ENCODE measurements around the gene COL4A6. TPM values are rescaled to one million over a fixed set of nuclear protein-coding genes. Genes with fewer than 3 reads are reported as not detected.

The COL4A6 gene
- total RNA-seq, 1 experiment from 2014 or later = 2.4 TPM

- no TSS peak for BruUV-seq (replicated peaks)
- Histone ChIP-seq H3K4me2 (ENCODE audit: low read length) (no peak overlapping the region), H3K27ac (ENCODE audit: low read depth, low read length) (no peak overlapping the region), H4K20me1 (ENCODE audit: insufficient read depth) (no peaks in the 10 kb centered on the region), H3K9me2 (ENCODE audit: insufficient read depth) (no peaks in the 10 kb centered on the region), H3K4me1 (ENCODE audit: control insufficient read depth in 1 of 2, insufficient read depth in 2 of 2, low read length in 2 of 2) (no peaks in the 10 kb centered on the region), H2AFZ (ENCODE audit: low read depth, low read length, poor library complexity, severe bottlenecking) (no peak overlapping the region), H3K4me3 (replicated peaks in 1 of 2; ENCODE audit: low read depth in 1 of 2, low read length in 2 of 2) (no peak overlapping the region), H3K9ac (ENCODE audit: low read length) (no peak overlapping the region), H3K36me3 (ENCODE audit: control insufficient read depth in 1 of 2, insufficient read depth in 2 of 2, low read length in 2 of 2) (no peaks in the 10 kb centered on the region), H3K27me3 (ENCODE audit: insufficient read depth, low read length) (no peaks in the 10 kb centered on the region), H3K79me2 (ENCODE audit: insufficient read depth, low read length) (no peaks in the 10 kb centered on the region), H3K9me3 (ENCODE audit: control insufficient read depth in 1 of 2, insufficient read depth in 1 of 2, low read depth in 1 of 2, low read length in 2 of 2) (no peaks in the 10 kb centered on the region)
- DNase-seq (ENCODE audit: low read depth, low spot score) (no peak), ATAC-seq (no peak)
- intact Hi-C loops (cut with micrococcal nuclease) = no loop called here
- ChIA-PET CTCF (no interaction called here), POLR2A (no interaction called here), RAD21 (ENCODE audit: low non-redundant PET in 1 of 2, low total read pairs in 2 of 2, uncharacterized antibody in 2 of 2, unreplicated experiment in 2 of 2) (no interaction called here)
- TF ChIP-seq EGR1 (IDR thresholded peaks at IDR 0.05; ENCODE audit: low read depth) (no peak), SIN3A (IDR thresholded peaks at IDR 0.05; ENCODE audit: low read depth) (no peak), FOSL1 (IDR thresholded peaks at IDR 0.05; ENCODE audit: low read depth) (no peak), SRF (IDR thresholded peaks at IDR 0.05; ENCODE audit: low read depth) (no peak), ELF1 (IDR thresholded peaks at IDR 0.05; ENCODE audit: borderline replicate concordance, low read depth) (no peak), RAD21 (IDR thresholded peaks at IDR 0.05; ENCODE audit: low read depth) (no peak), JUND (IDR thresholded peaks at IDR 0.05) (no peak), EZH2 (IDR thresholded peaks at IDR 0.05) (no peak), ZNF274 (IDR thresholded peaks at IDR 0.05; ENCODE audit: low read depth, low read length) (no peak), CTCF (IDR thresholded peaks at IDR 0.05 in 2 of 3, conservative IDR thresholded peaks at IDR 0.05 in 1 of 3; ENCODE audit: borderline replicate concordance in 1 of 3, insufficient read depth in 1 of 3, low read depth in 2 of 3, low read length in 2 of 3) (no peak), CEBPB (IDR thresholded peaks at IDR 0.05; ENCODE audit: low read depth) (no peak), ZBTB33 (IDR thresholded peaks at IDR 0.05; ENCODE audit: extremely low read depth, insufficient replicate concordance, low read length) (no peak), TCF7L2 (IDR thresholded peaks at IDR 0.05; ENCODE audit: borderline replicate concordance, extremely low read depth, insufficient read depth, insufficient read length) (no peak), EZH2phosphoT487 (IDR thresholded peaks at IDR 0.05; ENCODE audit: borderline replicate concordance) (no peak), ZFX (IDR thresholded peaks at IDR 0.05) (no peak), MAX (IDR thresholded peaks at IDR 0.05) (no peak), YY1 (IDR thresholded peaks at IDR 0.05; ENCODE audit: extremely low read depth, insufficient replicate concordance, low read depth, low read length) (no peak), CBX3 (IDR thresholded peaks at IDR 0.05; ENCODE audit: low read depth) (no peak), ATF3 (IDR thresholded peaks at IDR 0.05) (no peak), POLR2A (IDR thresholded peaks at IDR 0.05; ENCODE audit: borderline replicate concordance, extremely low read depth, insufficient read depth, insufficient read length) (no peak)
Observed at GRCh38 chrX:108353452-108353851, 84.8 kb downstream of the COL4A6 start.
